Osteoblast (primary cell): ENCODE results near the gene ADGRV1. TPM values are rescaled to one million over a fixed set of nuclear protein-coding genes. Genes with fewer than 3 reads are reported as not detected.

Source experiments
- DNase-seq: peaks from one replicate; pipeline ENCODE4 v3.0.0; 2011; ENCODE audit warnings: low spot score, mixed read lengths; ENCODE audit not compliant: insufficient read length; ENCODE audit errors: missing footprints
- H2AFZ ChIP-seq: 2 replicates; pipeline ENCODE4 v1.6.0; 2011; ENCODE audit warnings: mild to moderate bottlenecking, low read length
- H3K27ac ChIP-seq: 2 replicates; pipeline ENCODE4 v1.5.1; 2011; ENCODE audit warnings: mild to moderate bottlenecking, low read depth, low read length, moderate library complexity
- H3K27me3 ChIP-seq: 2 replicates; pipeline ENCODE4 v1.6.0; 2012; ENCODE audit warnings: mild to moderate bottlenecking, control low read depth, inconsistent platforms, low read length, moderate library complexity; ENCODE audit not compliant: insufficient read depth
- H3K36me3 ChIP-seq: 2 replicates; pipeline ENCODE4 v1.5.1; 2011; ENCODE audit warnings: mild to moderate bottlenecking, low read length, control low read depth, moderate library complexity; ENCODE audit not compliant: insufficient read depth
- H3K4me1 ChIP-seq: 2 replicates; pipeline ENCODE4 v1.5.1; 2011; ENCODE audit warnings: mild to moderate bottlenecking, low read length, control low read depth, moderate library complexity; ENCODE audit not compliant: insufficient read depth
- H3K4me2 ChIP-seq: 2 replicates; pipeline ENCODE4 v1.6.0; 2011; ENCODE audit warnings: mild to moderate bottlenecking, low read length; ENCODE audit not compliant: insufficient read depth
- H3K4me3 ChIP-seq: fragments of 200-600 bp; sonication (generic); 3 replicates; pipeline ENCODE4 v1.5.1; 2012; ENCODE audit warnings: mild to moderate bottlenecking, low read length, inconsistent platforms; ENCODE audit not compliant: insufficient read depth
- H3K79me2 ChIP-seq: 2 replicates; pipeline ENCODE4 v1.6.0; 2012; ENCODE audit warnings: mild to moderate bottlenecking, low read length, control low read depth, inconsistent platforms; ENCODE audit not compliant: insufficient read depth
- H3K9me3 ChIP-seq: 2 replicates; pipeline ENCODE4 v1.5.1; 2011; ENCODE audit warnings: low read depth, low read length, control low read depth
- H4K20me1 ChIP-seq: 2 replicates; pipeline ENCODE4 v1.6.0; 2012; ENCODE audit warnings: mild to moderate bottlenecking, low read length, control low read depth; ENCODE audit not compliant: insufficient read depth
- CTCF ChIP-seq: IDR thresholded peaks from 2 replicates; pipeline ENCODE4 v1.5.1; 2011; ENCODE audit warnings: mild to moderate bottlenecking, low read depth, low read length, moderate library complexity; ENCODE audit errors: extremely low read depth
- total RNA-seq: library from RNA; depleted of rRNA; stranded (reverse); fragments of >200 nt; gene quantifications from 2 replicates; pipeline ENCODE4 v1.2.3, GENCODE V29; 2012

ADGRV1 gene
- total RNA-seq, 1 donor = under 0.01 TPM

DNA sequence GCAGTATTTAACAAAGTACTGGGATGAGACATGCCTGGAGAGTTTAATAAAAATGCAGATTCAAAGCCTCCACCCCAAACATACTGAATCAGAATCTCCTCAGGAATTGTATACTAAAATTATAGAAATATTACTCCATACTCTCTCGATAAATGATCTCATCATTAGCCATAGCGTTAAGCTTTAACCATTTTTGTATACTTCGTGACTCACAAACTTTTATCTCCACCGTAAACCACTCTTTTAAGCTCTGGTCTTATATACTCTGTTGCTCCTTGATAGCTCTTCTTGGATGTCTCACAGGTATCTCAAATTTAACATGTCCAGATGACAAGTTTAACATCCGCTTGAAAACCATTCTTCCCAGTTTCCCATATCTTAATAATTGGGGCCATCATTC, 327.8 kb downstream of the ADGRV1 start:
- Histone ChIP-seq H3K9me3 (no peaks in the 10 kb centered on the region), H3K27ac (no peak overlapping the region), H3K4me2 (no peak overlapping the region), H3K79me2 (no peaks in the 10 kb centered on the region), H3K4me1 (peaks cover 3% of the 10 kb centered on the region), H3K27me3 (no peaks in the 10 kb centered on the region), H4K20me1 (no peaks in the 10 kb centered on the region), H3K36me3 (no peaks in the 10 kb centered on the region), H3K4me3 (no peak overlapping the region), H2AFZ (no peak overlapping the region)
- TF ChIP-seq CTCF = no peak
- no peak for DNase-seq

DNA sequence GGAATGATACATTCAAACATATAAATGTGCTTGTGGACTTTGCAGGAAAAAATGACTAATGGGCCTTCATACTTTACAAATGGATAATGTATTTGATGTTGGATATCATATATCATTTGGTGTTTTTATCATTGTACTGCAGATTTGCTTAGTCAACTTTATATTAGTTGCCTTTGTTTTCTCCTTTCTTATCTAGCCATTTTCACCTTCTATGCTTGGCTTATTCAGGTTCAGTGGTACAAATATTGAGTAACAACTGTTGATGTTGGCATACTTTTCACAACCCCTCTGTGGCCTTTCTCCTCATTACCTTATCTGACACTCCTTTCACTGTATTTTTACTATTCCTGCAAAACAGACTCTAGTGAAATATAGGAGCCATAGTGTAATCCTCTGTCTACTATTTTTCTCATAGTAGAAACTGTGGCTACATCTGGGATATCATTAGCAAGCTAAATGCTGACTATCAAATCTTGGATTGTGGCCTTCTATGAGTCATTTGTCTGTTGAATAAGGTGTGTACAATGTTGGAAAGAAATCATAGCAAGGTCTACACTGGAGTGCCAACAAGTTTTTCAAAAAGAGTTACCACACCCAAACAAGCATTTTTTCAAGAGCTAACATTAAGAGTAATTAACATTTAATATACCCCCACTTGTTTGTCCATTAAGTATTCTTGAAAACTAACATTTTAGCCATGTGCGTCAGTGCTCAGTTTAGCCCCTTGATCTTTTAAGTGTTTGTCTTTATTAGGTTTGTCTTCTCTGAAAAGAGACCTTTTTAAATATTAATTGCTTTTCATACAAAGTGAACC, 330.1 kb downstream of the ADGRV1 start:
- Histone ChIP-seq H2AFZ (no peak overlapping the region), H4K20me1 (no peaks in the 10 kb centered on the region), H3K4me3 (no peak overlapping the region), H3K27ac (no peak overlapping the region), H3K9me3 (no peaks in the 10 kb centered on the region), H3K4me1 (peaks cover 3% of the 10 kb centered on the region), H3K36me3 (no peaks in the 10 kb centered on the region), H3K4me2 (no peak overlapping the region), H3K79me2 (no peaks in the 10 kb centered on the region), H3K27me3 (no peaks in the 10 kb centered on the region)
- TF ChIP-seq CTCF = no peak
- DNase-seq = peak; percentile 39

DNA sequence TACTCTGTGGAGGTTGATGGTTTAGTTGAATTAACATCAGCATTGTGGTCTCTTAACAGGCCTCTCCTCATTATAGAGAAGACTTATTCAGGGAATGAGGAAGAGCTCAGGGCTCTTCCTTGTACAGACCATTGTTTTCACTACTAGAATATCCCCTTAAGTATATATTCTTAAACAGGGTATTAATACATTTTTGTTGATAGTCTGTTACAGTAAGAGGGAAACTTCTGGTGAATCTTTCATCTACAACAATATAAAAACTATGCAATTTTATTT, 330.7 kb downstream of the ADGRV1 start:
- no peaks in the 10 kb centered on the region for H3K27me3 ChIP-seq
- H3K36me3 ChIP-seq = no peaks in the 10 kb centered on the region
- H2AFZ ChIP-seq = no peak overlapping the region
- TF ChIP-seq CTCF = no peak
- H3K27ac ChIP-seq = no peak overlapping the region
- no peaks in the 10 kb centered on the region for H3K9me3 ChIP-seq
- no peaks in the 10 kb centered on the region for H3K79me2 ChIP-seq
- DNase-seq = no peak
- no peak overlapping the region for H3K4me2 ChIP-seq
- H3K4me1 ChIP-seq = peaks cover 3% of the 10 kb centered on the region
- H4K20me1 ChIP-seq = no peaks in the 10 kb centered on the region
- H3K4me3 ChIP-seq = no peak overlapping the region

GRCh38 chr5:90890180-90890579, 331.6 kb downstream of the ADGRV1 start:
- H3K27ac ChIP-seq = no peak overlapping the region
- no peaks in the 10 kb centered on the region for H3K79me2 ChIP-seq
- no peaks in the 10 kb centered on the region for H3K27me3 ChIP-seq
- no peak for TF ChIP-seq CTCF
- H3K4me3 ChIP-seq = no peak overlapping the region
- H4K20me1 ChIP-seq = no peaks in the 10 kb centered on the region
- no peaks in the 10 kb centered on the region for H3K9me3 ChIP-seq
- H2AFZ ChIP-seq = no peak overlapping the region
- peaks cover 3% of the 10 kb centered on the region for H3K4me1 ChIP-seq
- H3K4me2 ChIP-seq = no peak overlapping the region
- no peaks in the 10 kb centered on the region for H3K36me3 ChIP-seq
- DNase-seq = no peak
